Neural cell (in vitro differentiated cells): Measurements from ENCODE around the gene BHLHE23.

Experiments used
- CTCF ChIP-seq: fragments of 450-650 bp; IDR thresholded peaks from 2 replicates; pipeline ENCODE4 v1.5.1; 2014; ENCODE audit warnings: antibody characterized with exemption, mild to moderate bottlenecking, moderate library complexity; ENCODE audit not compliant: poor library complexity, severe bottlenecking
- RAD21 ChIP-seq: fragments of 450-650 bp; conservative IDR thresholded peaks from 2 replicates; pipeline ENCODE4 v1.6.1; 2014; ENCODE audit warnings: antibody characterized with exemption, mild to moderate bottlenecking, moderate library complexity
- SMC3 ChIP-seq: fragments of 450-650 bp; conservative IDR thresholded peaks from 2 replicates; pipeline ENCODE4 v1.6.1; 2014; ENCODE audit warnings: antibody characterized with exemption, mild to moderate bottlenecking, moderate library complexity; ENCODE audit not compliant: poor library complexity
- TF ChIP-seq, protein P1 (sequence below): IDR thresholded peaks from 2 replicates; pipeline ENCODE4 v1.6.1; 2012; ENCODE audit warnings: borderline replicate concordance

DNA sequence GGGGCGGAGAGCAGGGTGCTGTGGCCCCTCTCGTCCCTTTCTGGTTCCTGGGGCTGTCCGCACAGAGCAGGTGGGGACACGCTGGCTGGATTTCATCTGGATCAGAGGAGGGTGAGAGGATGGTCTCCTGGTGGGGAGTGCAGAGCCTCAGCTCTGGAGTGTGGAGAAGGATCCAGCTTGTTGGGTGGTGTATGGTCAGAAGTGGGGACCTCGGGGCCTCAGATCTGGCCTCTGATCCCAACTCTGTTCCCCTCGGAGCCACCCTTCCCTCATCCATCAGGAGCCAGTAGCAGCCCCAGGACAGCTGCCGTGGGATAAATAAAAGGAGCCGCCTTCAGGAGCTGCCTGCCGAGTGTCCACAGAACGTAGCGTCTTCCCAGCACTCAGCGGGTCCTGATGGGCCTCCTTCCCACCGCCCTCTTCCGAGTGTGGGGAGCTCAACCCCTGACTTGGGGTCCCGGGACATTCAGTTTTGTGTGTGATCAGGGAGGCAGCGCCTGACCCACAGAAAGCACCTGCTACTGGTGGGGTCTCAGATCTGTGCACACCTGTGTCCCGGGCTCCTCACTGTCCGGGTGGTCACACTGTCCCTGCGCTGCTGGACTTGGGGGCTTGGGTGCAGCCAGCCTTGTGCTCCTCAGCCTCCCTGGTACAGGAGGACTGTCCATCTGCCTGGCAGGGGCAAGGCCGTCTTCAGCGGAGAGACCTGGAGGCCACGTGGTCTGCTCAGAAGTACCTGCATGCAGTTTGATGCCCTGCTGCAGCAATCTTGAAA is 25.4 kb upstream of the BHLHE23 start:
- TF ChIP-seq CTCF: no peak
- no peak for TF ChIP-seq RAD21
- no peak for TF ChIP-seq SMC3
- TF ChIP-seq, protein P1, sequence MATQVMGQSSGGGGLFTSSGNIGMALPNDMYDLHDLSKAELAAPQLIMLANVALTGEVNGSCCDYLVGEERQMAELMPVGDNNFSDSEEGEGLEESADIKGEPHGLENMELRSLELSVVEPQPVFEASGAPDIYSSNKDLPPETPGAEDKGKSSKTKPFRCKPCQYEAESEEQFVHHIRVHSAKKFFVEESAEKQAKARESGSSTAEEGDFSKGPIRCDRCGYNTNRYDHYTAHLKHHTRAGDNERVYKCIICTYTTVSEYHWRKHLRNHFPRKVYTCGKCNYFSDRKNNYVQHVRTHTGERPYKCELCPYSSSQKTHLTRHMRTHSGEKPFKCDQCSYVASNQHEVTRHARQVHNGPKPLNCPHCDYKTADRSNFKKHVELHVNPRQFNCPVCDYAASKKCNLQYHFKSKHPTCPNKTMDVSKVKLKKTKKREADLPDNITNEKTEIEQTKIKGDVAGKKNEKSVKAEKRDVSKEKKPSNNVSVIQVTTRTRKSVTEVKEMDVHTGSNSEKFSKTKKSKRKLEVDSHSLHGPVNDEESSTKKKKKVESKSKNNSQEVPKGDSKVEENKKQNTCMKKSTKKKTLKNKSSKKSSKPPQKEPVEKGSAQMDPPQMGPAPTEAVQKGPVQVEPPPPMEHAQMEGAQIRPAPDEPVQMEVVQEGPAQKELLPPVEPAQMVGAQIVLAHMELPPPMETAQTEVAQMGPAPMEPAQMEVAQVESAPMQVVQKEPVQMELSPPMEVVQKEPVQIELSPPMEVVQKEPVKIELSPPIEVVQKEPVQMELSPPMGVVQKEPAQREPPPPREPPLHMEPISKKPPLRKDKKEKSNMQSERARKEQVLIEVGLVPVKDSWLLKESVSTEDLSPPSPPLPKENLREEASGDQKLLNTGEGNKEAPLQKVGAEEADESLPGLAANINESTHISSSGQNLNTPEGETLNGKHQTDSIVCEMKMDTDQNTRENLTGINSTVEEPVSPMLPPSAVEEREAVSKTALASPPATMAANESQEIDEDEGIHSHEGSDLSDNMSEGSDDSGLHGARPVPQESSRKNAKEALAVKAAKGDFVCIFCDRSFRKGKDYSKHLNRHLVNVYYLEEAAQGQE: no peak
